H1 (cell line): ENCODE measurements around the gene SEC24A. TPM values are rescaled to one million over a fixed set of nuclear protein-coding genes. Genes with fewer than 3 reads are reported as not detected.

Experiments
- CTCF ChIA-PET: fragments of 300-600 bp; sonication (Branson Sonifier 250); formaldehyde crosslinking; loops from one replicate; lab custom pipeline; 2021; ENCODE audit not compliant: partially characterized antibody; lab: Charles Lee
- POLR2A ChIA-PET: fragments of 300-600 bp; sonication (Branson Sonifier 250); formaldehyde crosslinking; loops from one replicate; lab custom pipeline; 2021; ENCODE audit warnings: inconsistent platforms; ENCODE audit not compliant: partially characterized antibody; lab: Charles Lee
- DNase-seq, 2 experiments: peaks; one replicate each; pipeline versions ENCODE4 v3.0.0 to v3.0.0-alpha.2; 2010 to 2022; ENCODE audit warnings: low spot score in 2 of 2, low read depth in 1 of 2, mixed read lengths in 1 of 2
- FAIRE-seq: peaks from 2 replicates; lab custom pipeline; 2011; peaks lifted over from hg19 to GRCh38; lab: Jason Lieb, UNC
- H2AFZ ChIP-seq: 2 replicates; pipeline ENCODE4 v1.8.1; 2012; ENCODE audit warnings: low read length, inconsistent platforms
- H2AK5ac ChIP-seq: 2 replicates; pipeline ENCODE4 v1.6.1; 2013; ENCODE audit warnings: low read depth, low read length
- H2BK120ac ChIP-seq: replicated peaks from 2 replicates; pipeline ENCODE3; 2013; ENCODE audit warnings: low read depth, low read length, inconsistent platforms
- H2BK12ac ChIP-seq: 2 replicates; pipeline ENCODE4 v1.6.1; 2013; ENCODE audit warnings: low read depth, low read length
- H2BK15ac ChIP-seq: 2 replicates; pipeline ENCODE4 v1.6.1; 2013; ENCODE audit warnings: low read length
- H2BK20ac ChIP-seq: 2 replicates; pipeline ENCODE4 v1.6.1; 2013; ENCODE audit warnings: low read length
- H2BK5ac ChIP-seq: 2 replicates; pipeline ENCODE4 v1.6.1; 2013; ENCODE audit warnings: low read depth, low read length
- H3K14ac ChIP-seq: 2 replicates; pipeline ENCODE4 v1.6.1; 2013; ENCODE audit warnings: inconsistent platforms; ENCODE audit not compliant: insufficient read length
- H3K18ac ChIP-seq: 2 replicates; pipeline ENCODE4 v1.6.1; 2013; ENCODE audit warnings: low read length; ENCODE audit errors: extremely low read depth
- H3K23ac ChIP-seq: 2 replicates; pipeline ENCODE4 v1.6.1; 2013; ENCODE audit warnings: inconsistent platforms; ENCODE audit not compliant: insufficient read length
- H3K23me2 ChIP-seq: 2 replicates; pipeline ENCODE4 v1.6.1; 2013; ENCODE audit warnings: low read depth, low read length
- H3K27ac ChIP-seq: 2 replicates; pipeline ENCODE4 v1.6.1; 2011; ENCODE audit warnings: low read depth, low read length, inconsistent platforms
- H3K27me3 ChIP-seq, 4 experiments: replicated peaks in 1 of 4; 1 replicate in 1 of 4; 2 replicates in 3 of 4; pipeline versions ENCODE4 v1.6.1 to v1.8.1; 2011 to 2013; ENCODE audit warnings: low read length in 3 of 4, mild to moderate bottlenecking in 3 of 4, inconsistent platforms in 2 of 4, mixed read lengths in 2 of 4, moderate library complexity in 1 of 4; ENCODE audit not compliant: control insufficient read depth in 3 of 4, insufficient read depth in 3 of 4; ENCODE audit errors: extremely low read depth in 1 of 4
- H3K36me3 ChIP-seq, 4 experiments: 2 replicates each; pipeline versions ENCODE4 v1.6.1 to v1.8.1; 2011 to 2013; ENCODE audit warnings: mild to moderate bottlenecking in 4 of 4, low read length in 3 of 4, moderate library complexity in 2 of 4, control low read depth in 1 of 4, inconsistent platforms in 1 of 4; ENCODE audit not compliant: insufficient read depth in 4 of 4, control insufficient read depth in 2 of 4
- H3K4ac ChIP-seq: replicated peaks from 2 replicates; pipeline ENCODE3; 2013; ENCODE audit warnings: low read length, low read depth, mixed read lengths, inconsistent platforms; ENCODE audit not compliant: insufficient read length
- H3K4me1 ChIP-seq, 4 experiments: replicated peaks in 1 of 4; 1 replicate in 1 of 4; 2 replicates in 3 of 4; pipeline versions ENCODE4 v1.6.1 to v1.8.1; 2011 to 2013; ENCODE audit warnings: low read length in 3 of 4, inconsistent platforms in 2 of 4, mixed read lengths in 1 of 4; ENCODE audit not compliant: insufficient read depth in 4 of 4, control insufficient read depth in 3 of 4
- H3K4me2 ChIP-seq, 2 experiments: 2 replicates each; pipeline versions ENCODE4 v1.6.1 to v1.8.1; 2011 to 2013; ENCODE audit warnings: low read depth in 2 of 2, low read length in 2 of 2, control low read depth in 1 of 2, inconsistent platforms in 1 of 2, mild to moderate bottlenecking in 1 of 2; ENCODE audit not compliant: insufficient read depth in 1 of 2
- H3K4me3 ChIP-seq, 4 experiments: fragments of 200-600, 300-600 bp in 1 of 4; sonication (generic), shearing (Covaris generic), sonication (Bioruptor Twin) in 1 of 4; 2 replicates each; pipeline versions ENCODE4 v1.5.1 to v1.8.1; 2011 to 2016; ENCODE audit warnings: low read length in 4 of 4, low read depth in 3 of 4, control low read depth in 2 of 4, inconsistent platforms in 2 of 4, mild to moderate bottlenecking in 2 of 4, mixed read lengths in 1 of 4, moderate library complexity in 1 of 4; ENCODE audit not compliant: insufficient read depth in 2 of 4; ENCODE audit errors: extremely low read depth in 1 of 4
- H3K56ac ChIP-seq: replicated peaks from 2 replicates; pipeline ENCODE3; 2013; ENCODE audit warnings: low read depth, mild to moderate bottlenecking, mixed read lengths, low read length, inconsistent platforms; ENCODE audit not compliant: insufficient read length
- H3K79me1 ChIP-seq: 2 replicates; pipeline ENCODE4 v1.6.1; 2013; ENCODE audit warnings: low read depth, low read length, control low read depth
- H3K79me2 ChIP-seq, 2 experiments: 2 replicates each; pipeline versions ENCODE4 v1.6.1 to v1.8.1; 2012 to 2013; ENCODE audit warnings: low read length in 2 of 2, mild to moderate bottlenecking in 2 of 2, inconsistent platforms in 1 of 2; ENCODE audit not compliant: insufficient read depth in 2 of 2, control insufficient read depth in 1 of 2
- H3K9ac ChIP-seq, 4 experiments: replicated peaks in 1 of 4; 1 replicate in 1 of 4; 2 replicates in 3 of 4; pipeline versions ENCODE4 v1.6.1 to v1.8.1; 2011 to 2013; ENCODE audit warnings: low read depth in 3 of 4, low read length in 3 of 4, control low read depth in 2 of 4, mild to moderate bottlenecking in 2 of 4, moderate library complexity in 2 of 4, inconsistent platforms in 1 of 4; ENCODE audit errors: extremely low read depth in 1 of 4
- H3K9me3 ChIP-seq, 2 experiments: 2 replicates each; pipeline versions ENCODE4 v1.6.1 to v1.8.1; 2012 to 2013; ENCODE audit warnings: mild to moderate bottlenecking in 2 of 2, moderate library complexity in 2 of 2, control low read depth in 1 of 2, inconsistent platforms in 1 of 2, low read depth in 1 of 2, low read length in 1 of 2, mixed read lengths in 1 of 2; ENCODE audit not compliant: insufficient read depth in 2 of 2
- H4K20me1 ChIP-seq, 2 experiments: replicated peaks in 1 of 2; 2 replicates each; pipeline versions ENCODE3 to v1.8.1; 2011 to 2013; ENCODE audit warnings: inconsistent platforms in 2 of 2, low read length in 2 of 2, mild to moderate bottlenecking in 1 of 2; ENCODE audit not compliant: insufficient read depth in 2 of 2, control insufficient read depth in 1 of 2
- H4K5ac ChIP-seq: 2 replicates; pipeline ENCODE4 v1.6.1; 2013; ENCODE audit warnings: low read length, low read depth, mixed read lengths, inconsistent platforms; ENCODE audit not compliant: insufficient read length
- H4K8ac ChIP-seq: 2 replicates; pipeline ENCODE4 v1.8.0; 2013; ENCODE audit warnings: mild to moderate bottlenecking, moderate library complexity, low read length, inconsistent platforms; ENCODE audit not compliant: insufficient read depth; ENCODE audit errors: extremely low read depth
- H4K91ac ChIP-seq: replicated peaks from 2 replicates; pipeline ENCODE3; 2013; ENCODE audit warnings: low read length, mixed read lengths, inconsistent platforms; ENCODE audit not compliant: insufficient read length
- BACH1 ChIP-seq: IDR thresholded peaks from 2 replicates; pipeline ENCODE4 v1.6.1; 2012; ENCODE audit warnings: low read length, improper control_type of control experiment
- GTF2F1 ChIP-seq: IDR thresholded peaks from 2 replicates; pipeline ENCODE4 v1.6.1; 2012; ENCODE audit warnings: low read depth, low read length, improper control_type of control experiment, borderline replicate concordance
- JUN ChIP-seq: IDR thresholded peaks from 2 replicates; pipeline ENCODE4 v1.6.1; 2011; ENCODE audit warnings: low read depth, mild to moderate bottlenecking, improper control_type of control experiment, low read length
- KDM5A ChIP-seq: fragments of 200-600 bp; IDR thresholded peaks from 2 replicates; pipeline ENCODE4 v1.7.1; 2012; ENCODE audit warnings: mild to moderate bottlenecking, low read length, inconsistent platforms, mixed read lengths
- SIN3A ChIP-seq, 2 experiments: IDR thresholded peaks in 1 of 2; conservative IDR thresholded peaks in 1 of 2; 2 replicates each; pipeline ENCODE4 v1.6.1; 2011 to 2012; ENCODE audit warnings: low read length in 2 of 2, improper control_type of control experiment in 1 of 2, low read depth in 1 of 2, mild to moderate bottlenecking in 1 of 2
- SIX5 ChIP-seq: IDR thresholded peaks from 2 replicates; pipeline ENCODE4 v1.6.1; 2011; ENCODE audit warnings: mild to moderate bottlenecking, low read depth, low read length
- TAF1 ChIP-seq: IDR thresholded peaks from 2 replicates; pipeline ENCODE4 v1.6.1; 2011; ENCODE audit warnings: mild to moderate bottlenecking, low read depth, low read length
- TAF7 ChIP-seq: optimal IDR thresholded peaks from 2 replicates; pipeline ENCODE3; 2011; ENCODE audit warnings: low read depth, mild to moderate bottlenecking, inconsistent platforms, low read length, moderate library complexity, borderline replicate concordance
- WGBS, 2 experiments: shearing (Covaris generic) in 1 of 2; methylation state at CpG; one replicate each; pipeline versions ENCODE4 v1.1.6 to v1.1.7; 2013 to 2015; ENCODE audit warnings: low lambda C conversion rate in 2 of 2, mixed read lengths in 2 of 2, inconsistent platforms in 1 of 2, low coverage in 1 of 2, missing lambda C conversion rate in 1 of 2; ENCODE audit not compliant: insufficient replicate concordance in 2 of 2, insufficient coverage in 1 of 2, insufficient read length in 1 of 2; ENCODE audit errors: extremely low coverage in 1 of 2, missing lambda C conversion rate in 1 of 2; 5-methylcytosine and 5-hydroxymethylcytosine counted together
- polyA plus RNA-seq, 7 experiments: library from polyadenylated mRNA; depleted of rRNA in 3 of 7; stranded (reverse) in 5 of 7; unstranded in 2 of 7; fragments of >200 nt in 5 of 7; fragments of 200-250 nt in 2 of 7; gene quantifications; 1 replicate in 5 of 7; 2 replicates in 1 of 7; 4 replicates in 1 of 7; pipeline versions ENCODE4 v1.2.1 to v1.2.3, GENCODE V29; 2011 to 2013; ENCODE audit warnings: missing spikeins in 2 of 7, mixed read lengths in 2 of 7
- total RNA-seq: library from RNA; stranded (reverse); fragmentation: NEBNext Ultra II Directional; extraction: Animal tissue kit (Norgen Biotek cat#: 25700); gene quantifications from 2 replicates; pipeline ENCODE4 v1.2.1, GENCODE V29; 2021

SEC24A gene
- total and polyA plus RNA-seq, 2 of the 8 experiments (the other 6 are each of a cell fraction or from before 2014, with no cell fraction given), result 18.8 to 33.7 TPM

DNA sequence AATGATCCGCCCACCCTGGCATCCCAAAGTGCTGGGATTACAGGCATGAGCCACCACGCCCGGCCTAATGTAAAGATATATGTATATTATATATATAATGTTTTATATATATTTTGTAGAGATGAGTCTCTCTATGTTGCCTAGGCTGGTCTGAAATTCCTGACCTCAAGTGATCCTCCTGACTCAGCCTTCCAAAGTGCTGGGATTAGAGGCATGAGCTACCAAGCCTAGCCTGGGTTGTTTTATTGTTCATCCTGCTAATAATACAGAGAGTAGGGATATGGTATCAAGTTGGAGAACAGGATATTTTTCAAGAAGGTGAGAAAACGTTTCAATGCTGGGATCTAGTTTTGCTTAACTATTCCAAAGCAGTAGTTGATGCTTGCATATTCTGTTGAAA lies 2.9 kb downstream of the SEC24A start:
- DNase-seq (no peak), FAIRE-seq (no peak)
- no peak overlapping the region for H3K4me2 ChIP-seq
- H3K9me3 ChIP-seq, result no peaks in the 10 kb centered on the region
- no peaks in the 10 kb centered on the region for H3K36me3 ChIP-seq
- H3K27me3 ChIP-seq, result no peaks in the 10 kb centered on the region
- H2AK5ac ChIP-seq, result no peak overlapping the region
- H3K4me3 ChIP-seq, result no peak overlapping the region
- H2BK20ac ChIP-seq, result no peak overlapping the region
- no peak overlapping the region for H2BK120ac ChIP-seq
- CTCF ChIA-PET, result no interaction called here
- no peak overlapping the region for H3K4ac ChIP-seq
- H4K5ac ChIP-seq, result no peak overlapping the region
- no peak overlapping the region for H3K18ac ChIP-seq
- H2BK15ac ChIP-seq, result no peak overlapping the region
- no peak overlapping the region for H3K56ac ChIP-seq
- 86% methylated on average over 4 of the region's 4 CpGs; no CpG with 5 or more reads in 1 of the 2 experiments for WGBS, 2 experiments
- H3K23me2 ChIP-seq, result peaks cover 11% of the 10 kb centered on the region; the same call in 1 of the 2 replicates
- no peaks in the 10 kb centered on the region for H3K4me1 ChIP-seq
- H2BK5ac ChIP-seq, result no peak overlapping the region
- no peak overlapping the region for H3K23ac ChIP-seq
- POLR2A ChIA-PET, result no interaction called here
- H3K9ac ChIP-seq, result no peak overlapping the region
- H3K14ac ChIP-seq, result no peak overlapping the region
- no peak overlapping the region for H2AFZ ChIP-seq
- H4K91ac ChIP-seq, result no peak overlapping the region
- H4K8ac ChIP-seq, result no peak overlapping the region
- H3K79me2 ChIP-seq, result peaks cover 5 to 67% of the 10 kb centered on the region in 2 experiments
- no peaks in the 10 kb centered on the region for H3K79me1 ChIP-seq
- H2BK12ac ChIP-seq, result no peak overlapping the region
- H4K20me1 ChIP-seq, result peaks cover 0 to 3% of the 10 kb centered on the region in 2 experiments
- no peak overlapping the region for H3K27ac ChIP-seq
- TF ChIP-seq SIX5 (no peak), BACH1 (no peak), JUN (no peak), TAF7 (no peak), GTF2F1 (no peak), TAF1 (no peak), KDM5A (no peak), SIN3A (conservative IDR thresholded peaks at IDR 0.05 in 1 of 2, IDR thresholded peaks at IDR 0.05 in 1 of 2; ENCODE audit: low read depth in 1 of 2, low read length in 2 of 2) (no peak)
